GM19372 (cell line): Measurements from ENCODE around the gene AKAP8L.

ENCODE experiments used
- ATAC-seq: cut with Tn5 transposase; IDR thresholded peaks from one replicate; pipeline ENCODE4 v1.9.1; 2021; ENCODE audit warnings: mild to moderate bottlenecking, low read depth, moderate library complexity; ENCODE audit not compliant: unreplicated experiment

The AKAP8L gene, protein sequence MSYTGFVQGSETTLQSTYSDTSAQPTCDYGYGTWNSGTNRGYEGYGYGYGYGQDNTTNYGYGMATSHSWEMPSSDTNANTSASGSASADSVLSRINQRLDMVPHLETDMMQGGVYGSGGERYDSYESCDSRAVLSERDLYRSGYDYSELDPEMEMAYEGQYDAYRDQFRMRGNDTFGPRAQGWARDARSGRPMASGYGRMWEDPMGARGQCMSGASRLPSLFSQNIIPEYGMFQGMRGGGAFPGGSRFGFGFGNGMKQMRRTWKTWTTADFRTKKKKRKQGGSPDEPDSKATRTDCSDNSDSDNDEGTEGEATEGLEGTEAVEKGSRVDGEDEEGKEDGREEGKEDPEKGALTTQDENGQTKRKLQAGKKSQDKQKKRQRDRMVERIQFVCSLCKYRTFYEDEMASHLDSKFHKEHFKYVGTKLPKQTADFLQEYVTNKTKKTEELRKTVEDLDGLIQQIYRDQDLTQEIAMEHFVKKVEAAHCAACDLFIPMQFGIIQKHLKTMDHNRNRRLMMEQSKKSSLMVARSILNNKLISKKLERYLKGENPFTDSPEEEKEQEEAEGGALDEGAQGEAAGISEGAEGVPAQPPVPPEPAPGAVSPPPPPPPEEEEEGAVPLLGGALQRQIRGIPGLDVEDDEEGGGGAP

DNA sequence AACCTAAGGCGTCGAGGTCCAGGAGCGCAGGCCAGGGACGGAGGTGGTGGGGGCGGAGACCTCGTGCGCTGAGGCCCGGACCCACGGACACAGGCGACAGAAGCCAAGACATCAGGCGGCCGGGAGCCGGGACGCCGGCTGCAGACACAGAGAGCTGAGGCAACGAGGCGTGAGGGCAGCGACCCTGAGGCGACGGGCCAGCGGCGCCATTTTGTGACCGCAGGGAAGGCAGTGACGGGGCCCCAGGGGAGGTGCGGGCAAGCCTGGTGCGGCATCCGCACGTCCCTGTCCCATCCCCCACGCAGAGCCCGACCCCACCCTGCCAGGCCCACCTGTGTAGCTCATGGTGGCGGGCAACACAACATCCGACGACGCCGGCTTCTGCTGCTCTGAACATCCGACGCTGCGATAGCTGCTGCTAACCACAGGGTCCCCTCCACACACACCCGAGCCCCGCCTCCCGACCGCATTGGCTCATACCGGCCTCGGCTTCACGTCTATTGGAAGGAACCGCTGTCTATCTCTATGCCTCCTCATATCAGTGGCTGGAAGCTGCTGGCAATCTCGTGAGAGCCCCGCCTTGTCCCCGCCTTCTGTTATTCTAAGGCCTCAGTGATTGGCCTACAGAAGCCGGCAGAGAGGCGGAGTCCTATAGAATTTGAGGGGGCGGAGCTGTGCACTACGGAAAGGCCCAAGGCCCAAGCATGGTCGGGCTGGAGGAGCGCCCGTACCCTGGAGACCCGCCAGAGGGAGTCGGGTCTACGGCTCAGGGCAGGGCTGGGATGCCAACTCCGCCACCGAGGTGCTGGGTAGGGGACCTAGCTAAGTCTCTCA, at the start of gene AKAP8L:
AKAP8L (minus strand) TSS at position 410 of the 834 bp plus-strand sequence; CDS start at position 345, 65 bp downstream.
- ATAC-seq, result peak; percentile 96

DNA sequence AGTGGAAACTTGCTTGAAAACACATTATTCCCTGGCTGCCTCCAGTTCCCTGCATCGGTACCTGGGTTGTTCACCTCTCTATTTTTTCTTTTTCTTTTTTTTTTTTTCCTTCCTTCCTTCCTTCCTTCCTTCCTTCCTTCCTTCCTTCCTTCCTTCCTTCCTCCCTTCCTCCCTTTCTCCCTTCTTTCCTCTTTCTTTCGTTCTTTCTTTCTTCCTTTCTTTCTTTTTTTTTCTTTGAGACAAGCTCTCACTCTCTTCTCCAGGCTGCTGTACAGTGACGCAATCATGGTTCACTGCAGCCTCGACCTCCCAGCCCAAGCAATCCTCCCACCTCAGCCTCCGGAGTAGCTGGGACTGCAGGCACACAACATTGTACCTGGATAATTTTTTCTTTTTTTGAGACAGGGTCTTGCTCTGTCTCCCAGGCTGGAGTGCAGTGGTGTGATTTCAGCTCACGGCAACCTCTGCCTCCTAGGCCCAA, 49.0 kb upstream of the AKAP8L start:
- ATAC-seq, result no peak

DNA sequence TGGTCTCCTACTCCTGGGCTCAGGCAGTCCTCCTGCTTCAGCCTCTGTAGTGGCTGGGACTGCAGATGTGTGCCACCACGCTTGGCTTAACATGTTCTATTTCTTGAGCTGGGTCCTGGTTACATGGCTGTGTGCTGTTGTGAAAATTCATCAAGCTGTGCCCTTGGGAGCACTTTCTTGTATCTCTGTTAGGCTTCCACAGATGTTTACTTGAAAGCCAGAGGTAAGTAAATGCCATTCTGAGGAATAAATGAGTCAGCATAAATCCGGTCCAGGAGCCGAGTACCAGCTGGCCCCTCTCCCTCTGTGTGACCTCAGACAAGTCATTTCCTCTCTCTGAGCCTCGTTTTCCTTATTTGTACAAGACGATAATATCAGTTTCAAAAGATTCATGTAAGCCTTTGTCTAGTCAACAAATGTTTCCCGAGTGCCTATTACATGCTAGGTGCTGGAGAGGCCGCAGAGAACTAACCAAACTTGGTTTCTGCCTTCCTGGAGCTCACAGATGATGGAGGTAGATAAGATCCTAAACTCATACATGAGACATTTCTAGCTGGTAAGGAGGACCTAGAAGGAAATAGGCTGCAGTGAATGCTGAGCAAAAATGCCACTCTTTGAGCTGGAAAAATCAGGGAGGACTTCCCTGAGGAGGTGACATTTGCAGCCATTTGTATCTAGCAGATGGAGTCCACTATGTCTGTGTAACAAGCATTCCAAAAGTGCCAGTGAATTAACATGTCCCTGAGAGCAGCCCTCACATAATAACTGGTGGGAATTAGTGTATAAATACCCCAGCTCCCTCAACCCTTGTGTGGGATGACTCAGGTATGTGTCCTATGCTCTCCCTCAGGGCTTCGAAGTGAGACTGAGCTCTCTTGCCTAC, 48.3 kb upstream of the AKAP8L start:
- no peak for ATAC-seq

DNA sequence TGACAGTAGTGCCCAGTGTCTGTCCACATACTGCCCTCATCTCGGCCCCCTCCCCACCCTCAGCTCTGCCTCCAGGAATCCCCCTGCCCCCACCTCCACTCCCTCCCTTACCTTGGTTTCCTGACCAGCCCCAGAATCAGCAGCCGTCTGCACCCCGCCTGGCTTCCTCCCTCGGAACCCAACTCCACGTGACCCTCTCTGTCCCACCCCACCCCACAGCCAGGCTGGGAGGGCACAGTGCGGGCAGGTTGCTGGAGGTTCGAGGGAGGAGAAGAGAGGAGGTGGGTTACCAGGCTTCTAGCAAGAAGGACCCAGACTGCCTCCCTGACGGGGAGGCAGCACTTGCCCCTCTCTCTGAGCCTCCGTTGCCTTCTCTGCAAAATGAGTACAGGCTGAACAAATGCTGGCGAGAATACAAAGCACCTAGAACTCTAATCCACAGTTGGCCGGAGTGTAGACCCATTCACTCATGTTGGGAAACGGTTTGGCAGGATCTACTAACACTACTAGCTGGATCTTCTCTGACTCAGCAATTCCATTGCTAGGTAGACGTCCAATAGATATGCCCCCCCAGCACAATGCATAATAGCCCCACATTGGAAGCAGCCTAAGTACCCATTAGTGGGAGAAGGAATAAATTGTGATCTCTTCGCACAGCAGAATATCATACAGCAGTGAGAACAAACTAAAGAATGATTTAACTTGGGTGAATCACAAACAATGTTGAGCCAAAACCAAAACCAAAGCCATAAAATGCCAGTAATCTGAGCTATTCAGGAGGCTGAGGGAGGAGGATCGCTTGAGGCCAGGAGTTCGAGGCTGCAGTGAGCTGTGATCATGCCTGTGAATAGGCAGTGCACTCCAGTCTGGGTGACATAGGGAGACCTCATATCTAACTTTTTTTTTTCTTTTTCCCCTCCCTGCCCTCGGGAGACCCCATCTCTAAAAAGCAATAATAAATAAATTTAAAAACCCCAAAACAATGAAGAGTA, 45.9 kb upstream of the AKAP8L start, which contains the start of gene RASAL3:
RASAL3 (minus strand) TSS at position 151 of the 992 bp plus-strand sequence. CDS start 186 bp downstream, outside the sequence.
- ATAC-seq, result no peak

DNA sequence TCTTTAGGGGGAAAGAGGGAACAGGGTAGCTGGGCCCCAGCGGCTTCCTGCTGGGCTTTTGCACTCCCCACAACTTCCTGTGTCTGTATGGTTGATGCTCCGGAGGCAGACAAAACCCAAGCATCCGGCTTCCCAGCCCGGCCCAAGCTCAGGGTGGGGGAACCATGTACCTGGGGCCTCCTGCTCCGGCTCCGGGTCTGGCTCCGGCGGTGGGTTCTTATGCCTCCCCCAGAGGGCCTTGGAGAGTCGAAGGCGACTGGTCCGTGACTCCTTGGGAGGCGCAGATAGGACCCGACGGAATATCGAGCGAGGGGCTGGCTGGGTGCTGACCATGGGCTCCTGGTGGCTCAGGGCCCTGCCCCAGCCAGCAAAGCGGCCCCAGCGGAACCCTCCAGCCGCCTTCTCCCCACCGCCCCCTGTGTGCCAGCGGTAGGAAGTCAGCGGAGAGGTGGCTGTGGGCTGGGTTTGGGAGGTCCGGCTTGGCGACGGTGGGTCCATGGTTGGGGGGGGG, 45.1 kb upstream of the AKAP8L start:
- ATAC-seq, result no peak

DNA sequence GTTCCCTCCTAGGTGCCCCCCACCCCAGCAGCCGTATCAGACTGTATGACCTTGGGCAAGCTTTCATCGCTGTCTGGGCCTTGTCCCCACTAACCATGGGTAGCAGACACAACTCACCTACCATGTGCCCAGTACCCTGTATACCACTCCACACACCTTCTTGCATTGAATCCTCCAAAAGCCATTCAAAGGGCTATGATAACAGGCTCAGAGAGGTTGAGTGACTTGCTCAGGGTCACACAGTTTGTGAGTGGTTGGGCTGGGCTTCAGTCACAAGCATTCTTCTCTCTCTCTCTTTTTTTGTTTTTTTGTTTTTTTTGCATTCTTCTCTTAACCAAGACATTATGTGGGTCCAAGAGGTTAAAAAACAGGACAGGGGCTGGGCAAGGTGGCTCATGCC, 42.9 kb upstream of the AKAP8L start:
- ATAC-seq, result no peak

DNA sequence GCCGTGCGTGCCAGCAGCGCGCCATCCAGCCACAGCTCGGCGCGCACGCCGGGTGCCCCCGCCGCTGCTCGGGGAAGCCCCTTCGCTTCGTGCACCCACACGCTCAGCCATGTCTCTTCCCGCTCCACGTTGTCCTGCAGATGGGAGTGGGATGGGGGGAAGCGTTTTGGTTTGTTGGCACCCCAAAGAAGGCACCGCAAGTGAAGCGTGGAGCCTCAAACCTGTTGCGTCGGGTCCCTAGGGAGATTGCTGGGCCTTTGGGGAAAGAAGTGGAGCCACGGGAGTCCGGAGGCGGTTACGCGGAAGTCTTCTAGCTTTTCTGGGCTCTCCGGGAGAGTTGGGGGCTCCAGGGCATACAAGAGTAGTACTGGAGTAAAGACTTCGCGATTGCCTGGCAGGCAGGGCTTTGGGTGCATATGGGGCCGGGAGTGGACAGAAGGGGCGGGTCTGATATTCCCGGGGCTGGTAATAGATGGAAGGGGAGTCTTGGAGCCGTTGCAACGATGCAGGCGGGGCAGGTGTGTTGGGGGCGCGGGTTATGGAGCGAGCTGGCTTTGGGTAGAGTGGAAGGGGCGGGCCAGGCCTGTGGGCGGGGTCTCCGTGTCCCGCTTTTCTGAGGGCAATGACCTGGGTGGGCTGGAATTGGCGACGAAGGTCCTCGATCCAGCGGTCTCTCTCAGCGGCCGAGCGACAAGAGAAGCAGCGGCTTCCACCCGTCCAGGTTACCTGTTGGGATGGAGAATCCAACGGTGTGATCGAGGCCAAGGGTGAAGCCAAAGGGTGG, 39.1 kb upstream of the AKAP8L start:
- no peak for ATAC-seq

DNA sequence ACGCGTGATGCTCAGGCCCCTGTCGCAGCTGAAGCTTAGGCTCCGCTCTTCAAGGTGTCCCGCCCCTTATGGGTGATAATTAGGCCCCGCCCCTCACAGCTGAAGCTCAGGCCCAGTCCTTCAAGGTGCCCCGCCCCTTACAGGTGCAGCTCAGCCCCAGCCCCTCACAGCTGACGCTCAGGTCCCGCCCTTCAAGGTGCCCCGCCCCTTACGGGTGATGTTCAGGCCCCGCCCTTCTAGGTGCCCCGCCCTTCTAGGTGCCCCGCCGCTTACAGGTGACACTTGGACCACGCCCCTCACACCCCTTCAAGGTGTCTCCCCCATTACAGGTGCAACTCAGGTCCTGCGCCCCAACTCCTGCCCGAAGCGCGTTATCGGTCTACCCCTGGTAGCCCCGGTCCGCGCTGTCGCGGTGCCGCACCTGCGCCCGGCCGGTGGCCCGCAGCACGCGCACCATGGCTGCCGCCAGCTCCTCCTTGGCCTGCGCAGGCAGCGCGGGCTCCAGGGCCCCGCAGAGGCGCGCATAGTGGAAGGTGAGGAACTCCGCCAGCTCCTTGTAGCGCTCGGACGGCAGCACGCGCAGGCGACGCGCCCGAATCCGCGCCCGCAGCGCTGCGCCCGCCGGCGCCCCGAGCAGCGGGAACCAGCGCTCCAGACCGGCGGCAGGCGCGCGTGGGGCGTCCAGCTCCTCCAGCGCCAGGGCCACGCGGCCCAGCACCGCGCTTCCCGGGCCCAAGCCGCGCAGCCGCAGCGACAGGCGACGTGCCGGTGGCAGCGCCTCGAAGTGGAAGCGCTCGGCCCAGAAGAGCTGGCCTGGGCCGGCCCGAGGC, 38.3 kb upstream of the AKAP8L start:
- ATAC-seq, result no peak

DNA sequence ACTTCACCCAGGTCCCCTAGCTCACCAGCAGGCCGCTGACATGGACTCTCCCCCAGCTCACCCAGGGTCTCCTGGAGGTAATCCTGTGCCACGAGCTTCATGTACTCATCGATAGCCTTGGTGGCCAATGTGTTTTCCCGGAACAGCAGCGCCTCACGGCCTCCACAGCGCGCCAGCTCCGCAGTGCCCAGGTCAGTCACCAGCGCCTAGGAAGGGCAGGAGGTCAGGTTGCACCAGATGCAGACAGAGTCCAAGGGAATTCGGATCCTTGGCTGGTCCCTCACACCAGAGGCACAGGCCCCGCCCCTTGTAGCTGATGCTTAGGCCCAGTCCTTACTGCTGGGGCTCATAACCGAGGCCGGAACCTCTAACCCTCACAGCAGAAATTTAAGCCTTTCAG, 37.7 kb upstream of the AKAP8L start:
- no peak for ATAC-seq

DNA sequence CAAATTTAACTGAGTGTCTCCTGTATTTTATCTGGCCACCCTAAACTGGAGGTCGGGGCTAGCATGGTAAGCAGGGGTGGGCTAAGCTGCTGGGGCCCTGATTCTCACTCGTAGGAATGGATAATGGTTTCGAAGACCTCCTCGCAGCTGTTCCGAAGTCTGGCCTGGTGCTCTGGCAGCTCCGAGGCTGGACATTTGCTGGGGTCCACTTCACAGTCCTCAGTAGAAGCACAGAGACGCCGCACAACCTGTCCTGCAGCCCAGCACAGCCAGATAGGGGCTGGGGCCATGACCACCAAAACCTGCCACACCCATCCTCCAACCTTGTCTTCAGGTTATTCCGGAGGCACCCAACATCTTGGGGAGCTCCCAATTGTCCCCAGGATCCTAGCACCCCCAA, 37.2 kb upstream of the AKAP8L start:
- ATAC-seq, result no peak

DNA sequence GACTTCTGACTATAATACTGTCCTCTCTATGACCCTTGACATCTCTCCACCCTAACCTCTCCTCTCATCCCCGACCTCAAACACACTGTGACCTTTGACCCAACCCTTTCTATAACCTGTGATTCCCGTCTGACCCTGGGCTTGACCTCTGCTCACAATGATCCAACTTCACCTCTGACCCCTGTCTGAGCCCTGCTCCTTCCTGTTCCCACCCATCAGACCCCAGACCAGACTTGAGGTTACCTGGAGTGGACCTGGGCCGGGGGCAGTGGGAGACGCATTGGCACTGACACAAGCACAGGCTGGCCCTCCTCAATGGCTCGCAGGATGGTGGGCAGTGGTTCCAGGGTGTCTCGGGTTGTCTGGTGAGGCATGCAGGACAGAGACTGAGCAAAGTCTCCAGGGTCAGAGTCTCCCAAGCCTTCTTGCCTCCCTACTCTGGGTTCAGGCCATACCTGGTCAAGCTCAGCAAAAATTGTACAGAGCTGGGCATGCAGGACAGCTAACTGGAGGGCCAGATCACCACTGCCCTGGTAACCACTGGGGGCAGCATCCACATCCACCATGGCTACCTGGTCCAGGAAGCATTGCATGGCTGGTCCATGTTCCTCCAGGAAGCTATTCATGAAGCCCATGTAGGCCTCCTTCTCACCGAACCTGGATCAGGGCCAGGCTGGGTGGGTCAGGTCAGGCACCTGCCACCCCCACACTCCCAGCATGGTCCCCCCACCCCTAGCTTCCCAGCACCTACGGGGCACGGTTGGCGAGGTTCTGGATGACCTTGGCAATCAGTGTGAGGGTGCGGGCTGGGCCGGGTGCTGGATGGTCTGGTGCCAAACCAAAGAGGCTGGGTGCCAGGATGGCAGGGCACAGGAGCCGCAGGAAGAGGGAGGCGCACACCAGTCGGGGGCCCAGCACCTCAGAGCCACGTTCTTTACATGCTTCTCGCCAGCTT, 35.4 kb upstream of the AKAP8L start:
- no peak for ATAC-seq

DNA sequence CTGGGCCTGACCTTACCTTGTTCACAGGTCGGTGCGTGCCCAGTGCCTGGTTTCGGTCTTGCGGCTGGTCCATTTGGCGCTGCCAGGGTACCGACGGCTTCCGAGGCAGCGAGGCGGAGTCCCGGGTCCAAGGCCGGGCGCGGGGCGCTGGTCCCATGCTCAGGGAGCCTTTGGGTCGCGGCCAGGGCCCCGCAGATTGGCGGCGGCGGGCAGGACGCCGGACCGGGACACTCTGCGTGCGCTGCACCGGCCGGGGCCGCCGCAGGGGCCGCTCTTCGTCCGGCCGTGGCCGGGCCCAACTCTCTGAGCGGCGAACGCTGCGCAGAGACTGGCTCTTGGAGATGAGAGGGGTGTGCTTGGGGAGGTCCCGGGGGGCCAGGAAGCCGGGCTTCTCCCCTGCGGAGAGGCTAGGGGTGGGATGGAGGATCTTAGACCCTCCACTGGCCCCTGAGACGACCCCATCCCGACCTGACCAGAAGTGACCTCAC, 34.3 kb upstream of the AKAP8L start:
- no peak for ATAC-seq

DNA sequence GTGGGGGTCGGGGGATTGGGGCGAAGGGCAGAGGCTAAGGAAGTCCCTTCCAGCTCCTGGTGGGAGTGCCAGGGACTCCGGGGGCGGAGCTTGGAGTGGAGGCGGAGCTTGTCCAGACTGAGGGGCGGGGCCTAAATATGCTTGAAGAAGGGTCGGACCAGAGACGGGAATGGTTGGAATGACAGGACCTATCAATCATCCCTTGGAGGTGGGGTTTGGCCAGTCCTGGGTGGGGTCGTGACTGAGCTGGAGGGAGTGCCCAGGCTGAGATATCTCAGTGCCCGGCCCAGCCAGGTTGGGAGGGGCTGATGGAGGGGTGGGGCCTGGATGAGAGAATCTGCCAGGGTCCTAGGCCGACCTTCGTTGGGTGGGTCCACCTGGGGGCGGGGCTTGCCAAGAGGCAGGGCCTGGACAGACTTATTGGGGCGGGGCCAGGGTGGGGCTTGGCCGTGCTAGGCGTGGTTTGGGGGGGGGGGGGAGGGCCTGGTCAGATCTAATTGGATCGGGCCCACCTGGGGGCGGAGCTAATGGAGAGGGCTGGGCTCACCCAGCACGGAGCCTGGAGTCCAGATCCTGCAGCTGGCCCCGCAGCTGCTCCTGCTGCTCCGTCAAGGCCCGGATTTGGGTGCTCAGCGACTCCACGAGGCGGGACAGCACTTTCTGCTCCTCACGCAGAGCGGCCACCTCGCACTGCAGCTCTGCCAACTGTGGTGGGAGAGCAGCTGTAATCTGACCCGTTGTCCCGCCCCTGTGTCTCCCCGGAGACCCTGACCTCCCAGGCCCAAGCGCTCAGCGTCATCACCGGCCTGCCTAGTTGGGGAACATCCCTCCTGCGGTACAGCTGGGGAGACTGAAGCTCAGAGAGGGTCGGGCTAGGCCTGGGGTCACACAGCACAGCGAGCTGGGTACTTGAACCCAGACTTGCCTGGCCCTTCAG, 33.6 kb upstream of the AKAP8L start:
- no peak for ATAC-seq

DNA sequence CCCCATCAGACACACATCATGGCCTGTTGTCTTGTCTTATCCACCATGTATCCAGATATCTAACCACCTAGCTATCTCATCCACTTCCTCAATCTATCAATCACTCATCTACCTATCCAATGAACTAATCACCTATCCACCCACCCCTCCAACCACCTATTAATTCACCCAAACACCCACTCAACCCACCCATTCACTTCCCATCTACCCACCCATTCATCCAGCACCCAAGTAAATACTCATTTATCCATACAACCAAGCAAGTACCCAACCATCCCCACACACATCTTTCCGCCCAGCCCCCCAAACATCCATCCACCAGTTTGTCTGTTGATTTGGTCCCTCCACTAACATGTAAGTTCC, 31.7 kb upstream of the AKAP8L start:
- no peak for ATAC-seq
